Breast epithelium (tissue), 4 donors: ENCODE results near the gene EFNA5. TPM values are rescaled to one million over a fixed set of nuclear protein-coding genes. Genes with fewer than 3 reads are reported as not detected.

ENCODE experiments used
- DNase-seq, 2 donors: peaks; one replicate each; pipeline ENCODE4 v3.0.0-alpha.2; 2019; ENCODE audit warnings: low spot score in 2 of 2
- H3K27ac ChIP-seq, 2 donors: fragments of 200-600 bp; sonication (generic) in 1 of 2; one replicate each; pipeline ENCODE4 v1.5.1; 2016 to 2019; ENCODE audit warnings: mild to moderate bottlenecking in 1 of 2
- H3K27me3 ChIP-seq, 2 donors: fragments of 200-600 bp; sonication (generic) in 1 of 2; one replicate each; pipeline versions ENCODE4 v1.5.1 to v1.6.0; 2017 to 2019; ENCODE audit warnings: control low read depth in 1 of 2, mild to moderate bottlenecking in 1 of 2
- H3K36me3 ChIP-seq: fragments of 200-600 bp; one replicate; pipeline ENCODE4 v1.5.1; 2019
- H3K4me1 ChIP-seq, 2 donors: fragments of 200-600 bp; sonication (generic); one replicate each; pipeline ENCODE4 v1.5.1; 2016 to 2019; ENCODE audit warnings: control low read depth in 1 of 2
- H3K4me3 ChIP-seq, 3 donors: fragments of 200-600 bp; sonication (generic); 1 replicate in 2 of 3; 2 replicates in 1 of 3; pipeline ENCODE4 v1.5.1; 2016 to 2019; ENCODE audit warnings: mild to moderate bottlenecking in 3 of 3, moderate library complexity in 2 of 3
- H3K9me3 ChIP-seq, 2 donors: fragments of 200-600 bp; sonication (generic) in 1 of 2; one replicate each; pipeline ENCODE4 v1.5.1; 2016 to 2019; ENCODE audit warnings: control low read depth in 1 of 2
- POLR2A ChIP-seq: fragments of 450-650 bp; IDR thresholded peaks from one replicate; pipeline ENCODE4 v1.6.1; 2016; ENCODE audit warnings: antibody characterized with exemption, mild to moderate bottlenecking, moderate library complexity
- POLR2AphosphoS5 ChIP-seq, 3 donors: sonication (generic); formaldehyde crosslinking; IDR thresholded peaks; one replicate each; pipeline ENCODE4 v1.6.1; 2017; ENCODE audit warnings: antibody characterized with exemption in 3 of 3
- intact Hi-C: fragments of 100-400 bp; cut with DNase I; formaldehyde crosslinking; loops from one replicate; pipeline ENCODE4 v1.15.1; 2023; ENCODE audit warnings: low total_unique reads
- total RNA-seq, 3 donors: library from RNA; depleted of rRNA; stranded (reverse); fragments of >200 nt; gene quantifications; one replicate each; pipeline ENCODE4 v1.1.0, GENCODE V29; 2016
- TF ChIP-seq, protein P1 (sequence below), 3 donors: fragments of 450-650 bp; IDR thresholded peaks; one replicate each; pipeline ENCODE4 v1.5.1; 2016 to 2017; ENCODE audit warnings: antibody characterized with exemption in 3 of 3, mild to moderate bottlenecking in 3 of 3, moderate library complexity in 3 of 3

EFNA5 gene
- total RNA-seq, 3 donors from 2014 or later = 12.1 to 34.2 (median 12.3) TPM

DNA sequence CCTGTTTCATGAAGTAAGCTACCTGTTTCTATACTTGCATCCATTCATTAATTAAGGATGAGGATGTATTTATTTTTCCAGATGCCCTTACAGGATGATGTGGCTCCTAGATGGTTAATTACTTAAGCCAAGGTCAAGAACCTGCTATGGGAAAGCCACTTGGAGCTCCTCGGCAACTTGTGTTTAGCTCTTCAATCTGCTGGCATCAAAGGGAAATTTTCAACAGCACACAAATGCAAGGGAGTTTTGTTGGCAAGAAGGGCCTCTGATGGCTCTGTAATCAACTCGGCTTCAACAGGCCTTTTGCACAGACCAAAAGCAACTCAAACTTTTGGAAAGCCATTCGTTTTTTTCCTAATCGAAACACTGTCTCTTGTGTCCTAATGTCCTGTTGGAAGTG is 125.3 kb downstream of the EFNA5 start:
- peak overlapping the region in 1 of 2 donors; percentile 53 for H3K27ac ChIP-seq
- TF ChIP-seq POLR2A = no peak
- TF ChIP-seq, protein P1, sequence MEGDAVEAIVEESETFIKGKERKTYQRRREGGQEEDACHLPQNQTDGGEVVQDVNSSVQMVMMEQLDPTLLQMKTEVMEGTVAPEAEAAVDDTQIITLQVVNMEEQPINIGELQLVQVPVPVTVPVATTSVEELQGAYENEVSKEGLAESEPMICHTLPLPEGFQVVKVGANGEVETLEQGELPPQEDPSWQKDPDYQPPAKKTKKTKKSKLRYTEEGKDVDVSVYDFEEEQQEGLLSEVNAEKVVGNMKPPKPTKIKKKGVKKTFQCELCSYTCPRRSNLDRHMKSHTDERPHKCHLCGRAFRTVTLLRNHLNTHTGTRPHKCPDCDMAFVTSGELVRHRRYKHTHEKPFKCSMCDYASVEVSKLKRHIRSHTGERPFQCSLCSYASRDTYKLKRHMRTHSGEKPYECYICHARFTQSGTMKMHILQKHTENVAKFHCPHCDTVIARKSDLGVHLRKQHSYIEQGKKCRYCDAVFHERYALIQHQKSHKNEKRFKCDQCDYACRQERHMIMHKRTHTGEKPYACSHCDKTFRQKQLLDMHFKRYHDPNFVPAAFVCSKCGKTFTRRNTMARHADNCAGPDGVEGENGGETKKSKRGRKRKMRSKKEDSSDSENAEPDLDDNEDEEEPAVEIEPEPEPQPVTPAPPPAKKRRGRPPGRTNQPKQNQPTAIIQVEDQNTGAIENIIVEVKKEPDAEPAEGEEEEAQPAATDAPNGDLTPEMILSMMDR (IDR thresholded peaks at IDR 0.05) = no peak
- TF ChIP-seq POLR2AphosphoS5 (IDR thresholded peaks at IDR 0.05) = no peak
- H3K4me3 ChIP-seq = no peak overlapping the region
- intact Hi-C loops = no loop called here
- no peaks in the 10 kb centered on the region for H3K36me3 ChIP-seq
- H3K4me1 ChIP-seq = peaks cover 0 to 15% of the 10 kb centered on the region in 2 donors
- H3K27me3 ChIP-seq = no peaks in the 10 kb centered on the region
- no peak for DNase-seq
- H3K9me3 ChIP-seq = no peaks in the 10 kb centered on the region

DNA sequence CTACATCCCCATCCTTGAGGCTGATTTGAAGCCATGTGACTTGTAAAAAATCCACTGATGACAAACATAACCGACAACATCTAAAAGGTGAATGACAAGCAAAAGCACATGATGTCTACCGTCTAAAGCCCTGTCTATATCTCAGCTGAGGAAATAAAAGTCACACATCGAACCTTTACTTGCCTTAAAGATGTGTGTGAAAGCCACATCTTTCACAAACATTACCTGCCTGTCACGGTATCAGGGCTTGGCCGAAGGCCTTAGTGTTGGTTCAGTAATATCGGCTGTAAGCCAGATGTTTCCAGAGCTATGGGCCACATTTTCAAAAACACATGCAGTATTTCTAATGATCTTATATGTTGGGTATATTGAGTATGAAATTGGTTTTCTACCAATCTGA is 125.8 kb downstream of the EFNA5 start:
- H3K27me3 ChIP-seq = no peaks in the 10 kb centered on the region
- TF ChIP-seq, protein P1 (IDR thresholded peaks at IDR 0.05) = no peak
- TF ChIP-seq POLR2A (no peak), POLR2AphosphoS5 (IDR thresholded peaks at IDR 0.05) (no peak)
- intact Hi-C loops = no loop called here
- DNase-seq = no peak
- no peak overlapping the region for H3K4me3 ChIP-seq
- no peaks in the 10 kb centered on the region for H3K36me3 ChIP-seq
- H3K4me1 ChIP-seq = peaks cover 0 to 15% of the 10 kb centered on the region in 2 donors
- peak overlapping the region; percentile 30 to 53 for H3K27ac ChIP-seq
- H3K9me3 ChIP-seq = no peaks in the 10 kb centered on the region

DNA sequence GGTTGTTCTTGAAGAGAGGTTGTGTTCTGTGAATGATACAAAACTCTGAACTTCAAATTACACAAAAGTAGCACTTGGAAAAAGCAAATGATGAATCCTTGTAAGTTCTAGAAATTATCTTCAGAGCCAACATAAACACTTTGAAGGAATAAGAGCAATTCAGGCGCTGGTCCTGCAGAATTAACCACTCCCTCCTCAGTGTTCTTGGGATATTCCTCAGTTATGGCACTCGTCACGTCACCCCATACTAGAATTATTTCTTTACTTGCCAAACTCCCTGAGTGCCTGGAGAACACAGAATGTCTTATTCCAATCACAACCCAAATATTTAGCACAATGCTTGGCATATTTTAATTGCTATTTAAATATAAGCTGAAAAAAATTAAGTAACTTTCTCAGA is 126.3 kb downstream of the EFNA5 start:
- Histone ChIP-seq H3K9me3 (no peaks in the 10 kb centered on the region), H3K27me3 (no peaks in the 10 kb centered on the region), H3K4me1 (peaks cover 0 to 15% of the 10 kb centered on the region in 2 donors), H3K4me3 (no peak overlapping the region), H3K27ac (peak overlapping the region; percentile 53 to 87), H3K36me3 (no peaks in the 10 kb centered on the region)
- TF ChIP-seq, protein P1 (IDR thresholded peaks at IDR 0.05) = no peak
- TF ChIP-seq POLR2A = no peak
- no peak for TF ChIP-seq POLR2AphosphoS5 (IDR thresholded peaks at IDR 0.05)
- intact Hi-C loops = no loop called here
- DNase-seq = no peak

DNA sequence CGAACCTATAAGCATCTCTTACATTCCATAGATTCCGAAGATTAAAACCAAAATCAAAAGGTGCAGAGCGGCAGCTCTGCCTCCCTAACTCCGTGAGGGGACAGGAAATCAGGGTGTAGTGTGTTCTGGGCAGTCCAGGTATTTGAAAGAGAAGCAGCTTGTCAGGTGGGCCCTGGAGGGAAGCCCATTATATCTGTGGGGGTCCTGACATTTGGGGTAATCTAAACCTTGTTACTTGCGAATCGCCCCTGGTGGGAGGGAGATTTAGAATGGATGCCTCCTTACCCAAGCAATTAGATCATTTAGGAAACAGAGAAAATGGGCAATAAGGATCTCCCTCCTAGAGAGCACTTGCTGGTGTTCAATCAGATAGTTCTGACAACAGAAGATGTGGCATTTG is 126.9 kb downstream of the EFNA5 start:
- H3K4me3 ChIP-seq = no peak overlapping the region
- intact Hi-C loops = no loop called here
- no peak for DNase-seq
- no peak for TF ChIP-seq POLR2A
- TF ChIP-seq, protein P1 (IDR thresholded peaks at IDR 0.05) = no peak
- no peak for TF ChIP-seq POLR2AphosphoS5 (IDR thresholded peaks at IDR 0.05)
- H3K27ac ChIP-seq = peak overlapping the region; percentile 4 to 87
- H3K36me3 ChIP-seq = no peaks in the 10 kb centered on the region
- peaks cover 0 to 15% of the 10 kb centered on the region in 2 donors for H3K4me1 ChIP-seq
- no peaks in the 10 kb centered on the region for H3K27me3 ChIP-seq
- no peaks in the 10 kb centered on the region for H3K9me3 ChIP-seq

DNA sequence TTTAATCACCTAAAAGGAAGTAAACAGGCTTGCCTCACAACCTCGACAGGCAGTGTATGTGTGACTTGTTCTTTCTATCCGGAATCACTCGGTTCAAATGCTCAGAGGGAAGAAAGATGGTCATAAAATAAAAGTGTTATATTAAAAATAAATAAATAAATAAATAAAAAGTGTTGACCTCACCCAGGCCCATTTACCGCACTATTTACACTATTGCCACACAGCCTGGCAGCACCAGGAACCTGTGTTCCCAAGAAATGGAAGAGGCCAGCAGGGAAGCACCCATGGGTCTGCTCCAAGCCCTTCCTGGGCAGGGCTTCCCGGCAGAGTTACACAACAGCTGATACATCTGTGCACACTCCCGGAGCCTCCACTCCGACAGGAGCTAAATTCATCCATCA is 127.9 kb downstream of the EFNA5 start:
- TF ChIP-seq, protein P1 (IDR thresholded peaks at IDR 0.05) = no peak
- TF ChIP-seq POLR2AphosphoS5 (IDR thresholded peaks at IDR 0.05) = peak; percentile 72 to 89 (median 79)
- DNase-seq = peak; percentile 73 to 84
- H3K4me3 ChIP-seq = peak overlapping the region in 2 of 3 donors; percentile 20 to 25
- H3K4me1 ChIP-seq = peaks cover 0 to 15% of the 10 kb centered on the region in 2 donors
- peak overlapping the region; percentile 75 to 87 for H3K27ac ChIP-seq
- no peaks in the 10 kb centered on the region for H3K27me3 ChIP-seq
- H3K36me3 ChIP-seq = no peaks in the 10 kb centered on the region
- intact Hi-C loops = no loop called here
- no peaks in the 10 kb centered on the region for H3K9me3 ChIP-seq
